Fibroblast of skin of left quadriceps (primary cell): ENCODE data around the gene RPRD1B.

Experiments used
- DNase-seq, 2 experiments: peaks; one replicate each; pipeline ENCODE4 v3.0.0-alpha.2; 2013; ENCODE audit warnings: low read depth in 2 of 2

The RPRD1B gene

GRCh38 chr20:38120625-38120988 lies 87.1 kb downstream of the RPRD1B start:
- no peak for DNase-seq

GRCh38 chr20:38121741-38122140 lies 88.2 kb downstream of the RPRD1B start:
- no peak for DNase-seq

DNA sequence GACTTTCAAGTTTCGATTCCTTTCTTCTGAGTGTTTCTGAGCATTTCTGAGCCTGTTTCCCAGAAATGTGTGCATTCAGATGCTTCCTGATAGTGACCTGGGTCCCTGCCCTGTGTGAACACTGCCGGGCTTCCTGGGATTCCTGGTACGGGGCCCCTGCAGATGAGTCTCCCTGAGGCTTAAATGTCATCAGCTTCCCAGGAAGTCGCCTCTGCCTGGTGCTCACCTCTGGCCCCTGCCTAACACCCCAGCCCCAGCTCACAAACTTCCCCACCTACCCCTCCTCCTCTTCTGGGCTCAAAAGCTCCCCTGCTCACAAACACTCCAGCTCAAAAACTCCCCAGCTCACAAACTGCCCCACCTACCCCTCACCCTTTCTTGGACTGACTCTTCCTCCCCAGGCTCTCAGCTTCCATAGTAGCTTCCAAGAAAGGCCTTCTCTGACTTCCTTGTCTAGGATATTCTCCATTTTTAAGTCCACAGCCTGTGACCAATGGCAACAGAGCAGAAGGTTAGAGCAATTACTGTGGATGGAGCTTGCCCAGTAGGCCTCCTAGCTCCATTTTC lies 89.6 kb downstream of the RPRD1B start:
- no peak for DNase-seq

GRCh38 chr20:38125157-38126056 lies 91.9 kb downstream of the RPRD1B start:
- no peak for DNase-seq

DNA sequence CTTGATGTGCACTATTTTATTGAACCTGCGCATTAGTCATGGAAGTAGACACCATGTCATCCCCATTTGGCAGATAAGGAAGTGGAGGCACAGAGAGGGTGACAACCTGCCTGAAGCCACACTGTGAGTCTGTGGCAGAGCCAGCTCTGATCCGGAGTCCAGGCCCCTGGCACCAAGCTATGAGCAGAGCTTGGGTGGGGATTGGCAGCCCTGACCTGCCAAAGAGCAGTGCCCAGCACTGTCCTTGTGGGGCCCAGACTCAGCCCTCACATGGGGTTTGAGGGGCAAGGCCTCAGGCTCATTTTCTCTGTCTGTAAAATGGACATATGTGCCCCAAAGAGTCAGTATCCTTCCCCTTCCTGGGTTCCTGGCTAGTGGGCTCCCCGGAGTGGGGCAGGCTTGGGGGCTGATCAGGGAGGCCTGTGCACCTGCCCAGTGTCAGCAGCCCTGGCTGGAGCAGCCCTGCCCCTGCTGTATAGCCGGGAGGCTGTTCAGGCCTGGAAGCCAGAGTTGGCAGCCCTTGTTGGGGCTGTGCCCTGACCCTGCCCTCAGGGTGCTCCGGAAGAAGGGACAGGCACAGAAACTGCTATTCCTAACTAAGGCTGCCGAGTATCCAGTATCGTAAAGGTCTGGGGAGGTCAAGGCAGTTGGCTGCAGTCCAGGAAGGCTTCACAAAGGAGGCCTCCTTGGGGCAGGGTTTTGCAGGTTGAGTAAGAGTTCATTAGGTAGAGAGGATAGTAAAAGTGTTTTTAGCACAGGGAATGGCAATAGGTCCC lies 92.8 kb downstream of the RPRD1B start:
- DNase-seq, result no peak

DNA sequence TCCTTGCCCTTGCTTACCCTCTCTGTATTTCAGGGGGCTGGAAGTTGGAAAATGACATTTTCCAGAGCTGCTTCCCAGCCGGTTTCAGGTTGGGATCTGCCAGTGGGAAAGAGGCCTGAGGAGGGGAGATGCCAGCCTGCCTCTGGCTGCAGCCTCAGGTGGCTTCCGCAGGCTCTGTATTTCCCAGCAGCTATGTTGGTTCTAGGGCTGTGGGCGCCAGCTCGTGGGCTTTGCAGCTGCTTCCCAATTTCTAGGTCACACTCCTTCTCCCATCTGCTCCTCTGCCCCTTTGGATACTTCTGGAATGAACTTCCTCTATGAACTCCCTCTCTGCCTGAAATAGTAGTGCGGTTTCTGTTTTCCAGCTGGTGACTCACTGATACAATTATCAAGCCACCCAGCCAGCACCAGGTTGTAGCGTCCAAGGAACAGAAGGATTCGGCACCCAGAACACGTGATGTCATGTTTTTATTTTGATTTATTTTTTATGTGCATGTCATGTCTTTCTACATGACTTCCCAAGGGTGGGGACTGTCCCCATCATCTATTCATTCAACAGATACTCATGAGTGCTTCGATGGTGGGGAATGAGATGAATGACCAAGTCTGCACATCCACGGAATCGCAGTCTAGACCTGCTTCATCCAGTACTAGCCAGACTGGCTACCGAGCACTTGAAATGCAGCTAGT lies 93.5 kb downstream of the RPRD1B start:
- DNase-seq, result peak in 1 of 2 experiments; percentile 30

- no peak for DNase-seq
Observed at GRCh38 chr20:38127920-38128528, 94.5 kb downstream of the RPRD1B start.

- DNase-seq, result no peak
Observed at GRCh38 chr20:38128691-38129090, 95.1 kb downstream of the RPRD1B start.

DNA sequence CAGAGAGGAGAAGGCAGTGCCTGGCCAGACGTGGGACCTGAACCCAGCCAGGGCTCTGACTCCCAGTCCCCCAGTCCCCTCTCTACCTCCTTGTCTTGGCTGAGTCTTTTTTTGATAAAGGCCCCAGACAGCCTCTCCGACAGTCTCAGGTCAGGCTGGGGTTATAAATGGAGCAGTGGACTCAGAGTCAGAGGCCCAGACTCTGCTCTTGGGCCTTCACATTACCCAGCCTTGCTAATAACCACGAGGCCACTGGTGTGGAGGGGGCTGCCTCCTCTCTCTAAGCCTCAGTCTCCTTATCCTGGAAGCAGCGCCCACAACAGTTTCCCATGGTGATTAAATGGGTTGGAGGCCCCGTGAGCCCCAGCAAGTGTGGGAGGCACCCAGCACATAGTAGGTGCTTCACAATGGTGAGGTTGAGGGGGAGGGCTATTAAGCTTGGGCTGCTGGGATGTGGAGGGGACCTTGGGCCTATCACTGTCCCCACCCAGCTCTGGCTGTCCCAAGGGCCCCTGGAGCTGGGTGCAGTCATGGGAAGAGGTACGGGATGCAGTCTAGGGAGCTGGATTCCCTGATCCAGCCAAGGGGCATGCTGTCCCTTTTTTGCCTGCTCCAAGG lies 95.8 kb downstream of the RPRD1B start:
- DNase-seq, result no peak

DNA sequence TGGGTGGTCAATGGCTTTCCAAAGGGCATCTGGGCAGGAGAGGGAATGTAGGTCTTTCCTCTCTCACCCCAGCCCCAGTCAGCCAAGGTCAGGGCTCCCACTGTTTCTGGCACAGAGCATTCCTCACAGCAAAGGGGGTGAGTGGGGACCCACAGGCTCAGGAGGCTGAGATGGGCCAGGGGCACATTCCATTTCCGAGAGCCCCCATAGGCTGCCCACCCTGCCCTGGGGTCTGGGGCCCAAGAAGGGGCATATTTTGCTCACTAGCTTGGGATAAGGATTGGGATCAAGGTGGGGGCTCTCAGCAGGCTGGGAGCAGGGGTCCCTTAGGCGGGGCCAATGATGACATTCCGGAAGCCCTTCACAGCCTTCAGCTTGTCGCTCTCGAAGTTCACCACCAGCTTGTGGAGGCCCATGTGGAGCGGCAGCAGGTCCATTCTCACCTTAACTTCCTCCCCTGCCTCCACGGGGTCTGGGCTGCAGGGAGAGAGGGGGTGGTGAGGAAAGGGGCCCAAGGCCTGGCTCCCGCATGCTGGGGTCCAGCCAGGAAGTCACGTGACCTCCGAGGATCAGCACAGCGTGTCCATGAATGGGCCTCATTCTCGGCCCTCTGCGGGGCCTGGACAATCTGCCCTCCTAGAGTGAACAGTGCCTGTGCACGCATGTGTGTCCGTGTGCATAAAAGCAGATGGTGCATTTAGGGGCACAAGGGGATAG lies 96.5 kb downstream of the RPRD1B start:
- DNase-seq, result no peak

- no peak for DNase-seq
Observed at GRCh38 chr20:38130687-38131587, 97.4 kb downstream of the RPRD1B start.

GRCh38 chr20:38131588-38132121 lies 98.1 kb downstream of the RPRD1B start:
- DNase-seq, result no peak

- no peak for DNase-seq
Observed at GRCh38 chr20:38132156-38132909, 98.8 kb downstream of the RPRD1B start.

GRCh38 chr20:38132910-38133501 lies 99.5 kb downstream of the RPRD1B start:
- DNase-seq, result no peak

DNA sequence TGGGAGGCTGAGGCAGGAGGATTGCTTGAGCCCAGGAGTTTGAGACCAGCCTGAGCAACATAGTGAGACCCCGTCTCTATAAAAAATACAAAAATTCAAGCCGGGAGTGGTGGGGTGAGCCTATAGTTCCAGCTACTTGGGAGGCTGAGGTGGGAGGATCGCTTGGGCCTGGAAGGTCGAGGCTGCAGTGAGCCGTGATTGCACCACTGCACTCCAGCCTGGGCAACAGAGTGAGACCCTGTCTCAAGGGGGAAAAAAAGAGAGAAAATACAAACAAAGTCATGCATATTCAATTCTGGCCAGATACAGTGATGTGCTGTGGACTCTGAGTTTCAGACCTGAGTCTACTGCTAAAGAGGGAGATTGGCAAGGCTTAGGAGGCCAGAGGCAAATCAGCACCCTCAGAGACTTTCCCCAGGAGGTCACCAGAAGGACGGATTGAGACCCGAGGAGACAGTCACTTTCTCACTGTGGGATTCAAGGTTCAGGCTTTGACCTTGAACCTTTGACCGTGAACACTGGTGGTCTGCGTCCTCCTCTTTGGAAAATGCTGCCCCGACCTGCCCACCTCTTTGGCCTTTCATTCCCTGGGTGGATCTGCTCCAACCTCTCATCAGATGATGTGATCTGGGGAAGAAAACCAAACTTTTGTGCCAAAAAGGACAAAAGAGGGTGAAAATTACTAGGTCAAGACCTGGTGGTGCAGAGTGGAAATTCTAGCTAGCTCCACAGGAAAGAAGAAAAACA lies 100.3 kb downstream of the RPRD1B start:
- no peak for DNase-seq

- no peak for DNase-seq
Observed at GRCh38 chr20:38134427-38135270, 101.1 kb downstream of the RPRD1B start.
